Right lobe of liver (tissue), 6 donors: ENCODE results near the gene PCGF1. TPM values are rescaled to one million over a fixed set of nuclear protein-coding genes. Genes with fewer than 3 reads are reported as not detected.

Experiments
- ATAC-seq, 4 donors: fragments of 200-7000 bp; cut with Tn5 transposase; one replicate each; pipeline ENCODE4 v1.9.1; 2020; ENCODE audit warnings: mild to moderate bottlenecking in 4 of 4, moderate library complexity in 4 of 4
- DNase-seq, 3 donors: peaks; one replicate each; pipeline ENCODE4 v3.0.0-alpha.2; 2020
- H3K27ac ChIP-seq, 3 donors: fragments of 200-600 bp; one replicate each; pipeline ENCODE4 v1.8.0; 2022
- H3K27me3 ChIP-seq, 2 donors: fragments of 200-600 bp; one replicate each; pipeline ENCODE4 v1.8.0; 2022
- H3K36me3 ChIP-seq, 4 donors: fragments of 200-600 bp; sonication (generic) in 1 of 4; one replicate each; pipeline versions ENCODE4 v1.5.1 to v1.8.0; 2017 to 2022; ENCODE audit warnings: control low read depth in 1 of 4
- H3K4me1 ChIP-seq, 4 donors: fragments of 200-600 bp; sonication (generic) in 1 of 4; one replicate each; pipeline versions ENCODE4 v1.5.1 to v1.8.0; 2017 to 2022; ENCODE audit warnings: control low read depth in 1 of 4
- H3K4me3 ChIP-seq, 3 donors: fragments of 200-600 bp; one replicate each; pipeline ENCODE4 v1.8.0; 2022
- H3K9me3 ChIP-seq, 4 donors: fragments of 200-600 bp; sonication (generic) in 1 of 4; one replicate each; pipeline versions ENCODE4 v1.5.1 to v1.8.0; 2017 to 2022; ENCODE audit warnings: control low read depth in 1 of 4
- CTCF ChIP-seq, 4 donors: fragments of 200-600 bp in 3 of 4; fragments of 450-650 bp in 1 of 4; IDR thresholded peaks; one replicate each; pipeline versions ENCODE4 v1.5.1 to v1.8.0; 2016 to 2022; ENCODE audit warnings: antibody characterized with exemption in 4 of 4, mild to moderate bottlenecking in 2 of 4
- POLR2A ChIP-seq: fragments of 450-650 bp; IDR thresholded peaks from one replicate; pipeline ENCODE4 v1.6.1; 2017; ENCODE audit warnings: antibody characterized with exemption, mild to moderate bottlenecking
- WGBS: methylation state at CpG from one replicate; pipeline ENCODE4 v1.1.6; 2018; ENCODE audit warnings: low coverage, low lambda C conversion rate; ENCODE audit not compliant: insufficient coverage; ENCODE audit errors: missing lambda C conversion rate; 5-methylcytosine and 5-hydroxymethylcytosine counted together
- intact Hi-C, 2 donors: fragments of 100-400 bp; cut with DNase I; formaldehyde crosslinking; loops; one replicate each; pipeline versions ENCODE4 v1.11.2 to v1.14.1; 2022
- total RNA-seq, 6 experiments: library from RNA; depleted of rRNA in 2 of 6; stranded (reverse); fragments of >200 nt in 2 of 6; fragmentation: NEBNext Ultra II Directional in 3 of 6; extraction: Animal tissue kit (Norgen Biotek cat#: 25700) in 3 of 6; gene quantifications; one replicate each; pipeline versions ENCODE4 v1.1.0 to v1.2.4, GENCODE V29; 2016 to 2023
- donor health status: DM: no; HTN: yes; CAD: no.
- donor health status: DM: no; HTN: no; CAD: no.
- donor health status: DM: no; HTN: no; CAD: no.
- donor health status: DM: no; HTN: yes; CAD: no.
- donor health status: DM: no; HTN: yes; CAD: no.

The PCGF1 gene
- total RNA-seq, 6 experiments from 2014 or later = 9.6 to 17.5 (median 13.3) TPM

DNA sequence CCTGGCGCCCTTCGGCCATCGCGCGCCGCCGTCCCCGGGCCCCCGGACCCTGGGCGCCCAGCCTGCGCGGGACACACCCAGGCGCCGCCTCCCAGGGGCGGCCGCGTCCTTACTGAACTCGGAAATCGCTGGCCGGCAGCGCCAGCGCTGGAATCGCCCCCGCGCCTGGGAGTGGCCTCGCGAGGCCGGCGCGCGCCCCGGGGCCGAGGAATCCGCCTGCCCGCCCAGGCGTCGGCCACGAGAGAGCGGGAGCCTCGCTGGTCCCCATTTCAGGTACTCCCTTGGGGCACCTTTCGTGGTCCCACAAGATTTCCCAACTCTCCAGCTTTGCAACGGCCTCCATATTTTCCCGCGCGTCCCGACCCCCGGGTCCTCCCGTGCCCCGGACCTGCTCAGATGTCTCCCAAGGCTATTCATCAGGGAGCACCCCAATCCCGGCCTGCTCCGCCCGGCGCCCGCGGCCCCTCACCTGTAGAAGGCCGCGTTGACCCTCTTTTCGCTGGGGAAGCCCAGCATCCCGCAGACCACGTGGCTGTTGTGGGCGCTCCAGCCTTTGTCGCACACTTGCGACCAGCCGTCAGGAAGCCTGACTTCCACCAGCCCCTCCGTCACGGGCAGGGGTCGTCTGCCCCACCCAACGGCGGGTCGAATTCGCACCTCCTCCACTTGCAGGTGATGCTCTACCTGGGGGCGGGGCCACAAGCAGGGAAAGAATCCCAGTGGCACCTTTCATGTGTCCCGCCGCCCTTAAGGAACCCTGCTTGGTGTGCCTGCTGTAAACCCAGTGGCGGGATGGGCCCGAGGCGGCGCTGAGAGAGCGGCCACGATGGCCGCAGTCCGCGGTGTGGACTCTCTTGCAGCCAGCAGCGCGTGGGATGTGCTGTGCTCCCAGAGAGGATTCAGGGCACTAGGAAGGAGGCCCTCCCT, 41.7 kb upstream of the PCGF1 start:
- ATAC-seq (peak; percentile 85 to 91 (median 86)), DNase-seq (peak; percentile 66 to 74 (median 67))
- peak overlapping the region; percentile 52 to 56 (median 54) for H3K4me3 ChIP-seq
- H3K27ac ChIP-seq = no peak overlapping the region
- peaks cover 0 to 9% (median 3%) of the 10 kb centered on the region in 4 donors for H3K4me1 ChIP-seq
- WGBS = 14% methylated on average over 15 of the region's 85 CpGs
- TF ChIP-seq POLR2A (peak; percentile 37), CTCF (IDR thresholded peaks at IDR 0.05) (no peak)
- no peaks in the 10 kb centered on the region for H3K36me3 ChIP-seq
- intact Hi-C loops = no loop called here
- H3K9me3 ChIP-seq = no peaks in the 10 kb centered on the region
- H3K27me3 ChIP-seq = no peaks in the 10 kb centered on the region

GRCh38 chr2:74548285-74548899, 40.9 kb upstream of the PCGF1 start:
- Histone ChIP-seq H3K36me3 (no peaks in the 10 kb centered on the region), H3K4me3 (peak overlapping the region; percentile 52 to 56 (median 54)), H3K9me3 (no peaks in the 10 kb centered on the region), H3K27ac (no peak overlapping the region), H3K4me1 (peaks cover 0 to 9% (median 3%) of the 10 kb centered on the region in 4 donors), H3K27me3 (no peaks in the 10 kb centered on the region)
- ATAC-seq = no peak
- TF ChIP-seq POLR2A (no peak), CTCF (IDR thresholded peaks at IDR 0.05) (no peak)
- intact Hi-C loops = no loop called here
- no peak for DNase-seq
- WGBS = 16% methylated on average over 15 of the region's 26 CpGs

DNA sequence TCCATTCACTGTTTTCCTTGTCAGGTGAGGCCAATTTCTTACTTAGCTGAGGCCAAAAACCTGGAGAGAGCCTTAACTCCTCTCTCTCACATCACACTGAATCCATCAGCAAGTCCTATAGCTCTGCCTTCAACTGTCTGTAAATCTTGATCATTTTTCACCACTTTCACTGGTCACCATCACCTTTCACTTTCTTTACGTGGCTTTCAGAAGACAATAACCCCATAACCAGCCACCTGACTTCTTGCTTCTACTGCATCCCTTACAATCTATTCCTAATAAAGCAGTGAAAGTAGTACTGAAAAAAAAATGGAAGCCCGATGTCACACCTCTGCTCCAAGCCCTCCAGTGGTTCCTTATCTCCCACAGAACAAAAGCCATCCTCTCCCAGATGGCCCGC, 38.5 kb upstream of the PCGF1 start:
- DNase-seq (no peak), ATAC-seq (no peak)
- no peaks in the 10 kb centered on the region for H3K27me3 ChIP-seq
- intact Hi-C loops = no loop called here
- WGBS = 61% methylated on average over 3 of the region's 3 CpGs
- H3K4me3 ChIP-seq = no peak overlapping the region
- no peaks in the 10 kb centered on the region for H3K9me3 ChIP-seq
- H3K36me3 ChIP-seq = no peaks in the 10 kb centered on the region
- H3K4me1 ChIP-seq = peaks cover 0 to 9% (median 3%) of the 10 kb centered on the region in 4 donors
- no peak overlapping the region for H3K27ac ChIP-seq
- no peak for TF ChIP-seq CTCF (IDR thresholded peaks at IDR 0.05)
- no peak for TF ChIP-seq POLR2A

DNA sequence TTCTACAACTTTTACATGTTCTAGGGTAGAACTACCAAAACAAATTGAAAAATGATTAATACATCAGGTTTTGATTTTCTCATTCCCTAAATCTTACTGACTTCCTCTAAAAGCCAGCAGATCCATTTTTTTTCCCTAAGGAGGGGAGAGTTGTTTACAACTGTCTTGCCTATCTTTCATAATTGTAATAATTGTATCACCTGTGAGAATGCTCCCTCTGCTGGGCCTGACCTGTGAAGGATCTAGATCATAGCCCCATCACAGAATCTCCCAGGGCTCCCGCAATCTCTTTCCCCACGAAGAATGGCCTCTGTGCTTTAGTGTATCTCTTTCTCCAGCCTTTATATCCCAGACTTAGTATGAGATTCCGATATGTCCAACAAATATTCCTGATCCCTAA, 37.1 kb upstream of the PCGF1 start:
- no peak overlapping the region for H3K27ac ChIP-seq
- no peaks in the 10 kb centered on the region for H3K9me3 ChIP-seq
- H3K4me1 ChIP-seq = peaks cover 0 to 9% (median 3%) of the 10 kb centered on the region in 4 donors
- ATAC-seq (peak in 1 of 4 donors; percentile 25), DNase-seq (no peak)
- no peak for TF ChIP-seq POLR2A
- peak in 3 of 4 donors; percentile 13 to 28 (median 22) for TF ChIP-seq CTCF (IDR thresholded peaks at IDR 0.05)
- H3K27me3 ChIP-seq = no peaks in the 10 kb centered on the region
- intact Hi-C loops = no loop called here
- no peaks in the 10 kb centered on the region for H3K36me3 ChIP-seq
- no peak overlapping the region for H3K4me3 ChIP-seq
- 58% methylated on average over 3 of the region's 3 CpGs for WGBS
